Adipocyte (in vitro differentiated cells): ENCODE data around the gene DCPS.

Source experiments
- DNase-seq: peaks from one replicate; pipeline ENCODE4 v3.0.0-alpha.2; 2015; ENCODE audit warnings: low read depth
- H3K27me3 ChIP-seq: replicated peaks from 2 replicates; pipeline ENCODE4 v1.7.0; 2013; ENCODE audit warnings: mild to moderate bottlenecking, low read length, moderate library complexity; ENCODE audit not compliant: control insufficient read depth, insufficient read depth
- H3K36me3 ChIP-seq: 2 replicates; pipeline ENCODE4 v1.7.0; 2013; ENCODE audit warnings: low read length, mild to moderate bottlenecking, moderate library complexity; ENCODE audit not compliant: control insufficient read depth, insufficient read depth, severe bottlenecking
- H3K4me1 ChIP-seq: 2 replicates; pipeline ENCODE4 v1.7.0; 2013; ENCODE audit warnings: mild to moderate bottlenecking, low read length, moderate library complexity; ENCODE audit not compliant: control insufficient read depth, insufficient read depth
- H3K4me3 ChIP-seq: 2 replicates; pipeline ENCODE4 v1.7.0; 2013; ENCODE audit warnings: mild to moderate bottlenecking, low read length, moderate library complexity
- H3K9ac ChIP-seq: 2 replicates; pipeline ENCODE4 v1.7.0; 2013; ENCODE audit warnings: mild to moderate bottlenecking, low read length, moderate library complexity
- H3K9me3 ChIP-seq: 2 replicates; pipeline ENCODE4 v1.7.0; 2013; ENCODE audit warnings: mild to moderate bottlenecking, low read length, moderate library complexity; ENCODE audit not compliant: control insufficient read depth

The DCPS gene

GRCh38 chr11:126329644-126330211, 25.9 kb downstream of the DCPS start:
- Histone ChIP-seq H3K9me3 (no peaks in the 10 kb centered on the region), H3K4me1 (peaks cover 40% of the 10 kb centered on the region), H3K4me3 (no peak overlapping the region), H3K27me3 (no peaks in the 10 kb centered on the region), H3K36me3 (no peaks in the 10 kb centered on the region), H3K9ac (no peak overlapping the region)
- no peak for DNase-seq

GRCh38 chr11:126331286-126331685, 27.4 kb downstream of the DCPS start:
- Histone ChIP-seq H3K9ac (no peak overlapping the region), H3K36me3 (no peaks in the 10 kb centered on the region), H3K9me3 (no peaks in the 10 kb centered on the region), H3K4me1 (peaks cover 47% of the 10 kb centered on the region), H3K27me3 (no peaks in the 10 kb centered on the region), H3K4me3 (no peak overlapping the region)
- no peak for DNase-seq

DNA sequence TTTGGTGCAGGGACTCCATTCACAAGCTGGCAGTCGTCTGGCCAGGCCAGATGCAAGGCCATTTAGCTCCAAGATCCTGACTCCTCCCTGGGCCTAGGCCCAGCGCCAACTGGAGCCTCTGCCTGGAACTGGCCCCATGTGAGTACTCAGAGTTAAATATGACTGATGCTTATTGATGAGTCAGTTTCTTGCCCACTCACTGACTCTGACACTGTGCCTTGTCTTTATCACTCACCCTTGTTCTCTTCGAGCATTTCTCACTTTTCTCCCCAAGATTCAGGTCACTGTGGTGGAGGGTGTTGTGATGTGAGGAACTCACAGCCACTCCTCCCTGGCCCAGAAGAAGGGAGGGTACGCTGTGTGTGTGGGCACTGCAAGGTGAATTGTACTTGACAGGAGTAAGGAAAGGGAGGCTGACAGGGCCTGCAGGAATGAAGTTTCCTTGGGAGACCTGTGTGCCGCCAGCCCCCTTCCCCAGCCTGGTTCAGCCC, 28.4 kb downstream of the DCPS start:
- no peaks in the 10 kb centered on the region for H3K9me3 ChIP-seq
- H3K9ac ChIP-seq: peak overlapping the region; percentile 71
- H3K27me3 ChIP-seq: no peaks in the 10 kb centered on the region
- peak overlapping the region; percentile 18 for H3K4me3 ChIP-seq
- no peaks in the 10 kb centered on the region for H3K36me3 ChIP-seq
- H3K4me1 ChIP-seq: peaks cover 52% of the 10 kb centered on the region
- peak; percentile 80 for DNase-seq

DNA sequence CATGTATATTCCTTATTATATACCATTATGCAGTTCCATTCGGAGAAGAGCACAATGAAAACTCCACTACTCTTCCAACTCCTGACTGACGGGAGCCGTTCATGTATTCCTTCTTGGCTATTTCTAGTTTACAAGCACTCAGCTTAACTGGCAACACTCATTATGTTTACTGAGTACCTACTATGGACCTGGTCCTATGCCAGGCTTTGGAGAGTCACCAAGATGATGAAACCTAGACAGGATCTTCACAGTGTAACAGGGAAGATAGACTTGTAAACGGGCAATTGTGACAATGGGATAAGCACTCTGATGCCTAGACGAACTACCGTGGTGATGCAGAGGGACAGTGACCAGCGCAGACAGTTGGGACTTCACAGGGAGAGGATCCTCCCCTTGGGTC, 29.3 kb downstream of the DCPS start:
- Histone ChIP-seq H3K4me3 (no peak overlapping the region), H3K9ac (no peak overlapping the region), H3K9me3 (no peaks in the 10 kb centered on the region), H3K27me3 (no peaks in the 10 kb centered on the region), H3K4me1 (peaks cover 54% of the 10 kb centered on the region), H3K36me3 (no peaks in the 10 kb centered on the region)
- DNase-seq: no peak

GRCh38 chr11:126334659-126335462, 31.0 kb downstream of the DCPS start:
- Histone ChIP-seq H3K36me3 (no peaks in the 10 kb centered on the region), H3K4me3 (no peak overlapping the region), H3K4me1 (peaks cover 44% of the 10 kb centered on the region), H3K9ac (peak overlapping the region; percentile 30), H3K9me3 (no peaks in the 10 kb centered on the region), H3K27me3 (no peaks in the 10 kb centered on the region)
- DNase-seq: peak; percentile 43

- Histone ChIP-seq H3K4me1 (peaks cover 46% of the 10 kb centered on the region), H3K9me3 (no peaks in the 10 kb centered on the region), H3K36me3 (no peaks in the 10 kb centered on the region), H3K27me3 (no peaks in the 10 kb centered on the region), H3K9ac (no peak overlapping the region), H3K4me3 (no peak overlapping the region)
- DNase-seq: no peak
These were observed 31.6 kb downstream of the DCPS start for GRCh38 chr11:126335463-126335760.

GRCh38 chr11:126336138-126336541, 32.3 kb downstream of the DCPS start:
- no peak overlapping the region for H3K4me3 ChIP-seq
- no peaks in the 10 kb centered on the region for H3K9me3 ChIP-seq
- no peaks in the 10 kb centered on the region for H3K36me3 ChIP-seq
- H3K27me3 ChIP-seq: no peaks in the 10 kb centered on the region
- no peak for DNase-seq
- peaks cover 47% of the 10 kb centered on the region for H3K4me1 ChIP-seq
- H3K9ac ChIP-seq: no peak overlapping the region

GRCh38 chr11:126336671-126337101, 32.8 kb downstream of the DCPS start:
- no peaks in the 10 kb centered on the region for H3K9me3 ChIP-seq
- H3K4me1 ChIP-seq: peaks cover 48% of the 10 kb centered on the region
- H3K4me3 ChIP-seq: no peak overlapping the region
- no peak for DNase-seq
- H3K36me3 ChIP-seq: no peaks in the 10 kb centered on the region
- no peak overlapping the region for H3K9ac ChIP-seq
- no peaks in the 10 kb centered on the region for H3K27me3 ChIP-seq

- H3K9me3 ChIP-seq: no peaks in the 10 kb centered on the region
- DNase-seq: no peak
These were observed 33.2 kb downstream of the DCPS start for GRCh38 chr11:126337126-126337473.

GRCh38 chr11:126337474-126338241, 33.8 kb downstream of the DCPS start:
- no peak for DNase-seq
- peaks cover 45% of the 10 kb centered on the region for H3K4me1 ChIP-seq
- H3K9me3 ChIP-seq: no peaks in the 10 kb centered on the region

More at GRCh38 chr11:126337126-126337473, 33.2 kb downstream of the DCPS start:
- Histone ChIP-seq H3K9ac (no peak overlapping the region), H3K4me3 (no peak overlapping the region), H3K4me1 (peaks cover 48% of the 10 kb centered on the region), H3K27me3 (no peaks in the 10 kb centered on the region), H3K36me3 (no peaks in the 10 kb centered on the region)

DNA sequence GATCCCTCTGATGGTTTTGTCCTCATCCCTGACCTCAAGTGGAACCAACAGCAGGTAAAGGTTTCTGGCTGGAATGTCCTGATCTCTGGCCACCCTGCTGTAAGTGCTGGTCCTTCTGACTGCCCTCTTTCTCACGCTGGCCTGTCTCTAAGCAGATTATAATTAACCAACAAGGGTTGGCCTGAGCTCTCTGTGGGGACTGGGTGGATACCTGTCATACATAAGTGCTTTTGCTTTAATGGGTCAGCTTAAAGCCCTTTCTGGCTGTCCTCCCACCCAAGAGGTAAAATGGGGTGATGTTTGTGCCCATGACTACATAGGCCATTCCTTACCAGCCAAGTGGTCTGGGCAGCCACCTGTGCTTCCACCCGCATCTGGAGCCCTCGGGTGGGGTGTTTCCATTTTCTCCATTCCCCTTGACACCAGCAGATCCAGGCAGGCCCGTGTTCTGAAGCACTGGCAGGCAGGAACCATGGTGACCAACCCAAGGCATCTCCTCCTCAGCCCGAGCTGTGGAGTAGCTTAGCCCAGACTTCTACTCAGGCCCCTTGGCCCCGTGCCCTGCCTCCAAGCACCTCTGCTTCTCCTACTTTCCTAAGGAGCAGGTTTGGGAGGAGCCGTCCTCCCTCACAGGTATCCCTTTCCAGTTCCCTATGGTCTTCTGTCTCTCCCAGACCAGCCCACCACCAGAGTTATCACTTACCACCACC, 34.6 kb downstream of the DCPS start:
- Histone ChIP-seq H3K36me3 (peaks cover 3% of the 10 kb centered on the region), H3K4me3 (no peak overlapping the region), H3K9me3 (no peaks in the 10 kb centered on the region), H3K27me3 (no peaks in the 10 kb centered on the region), H3K9ac (no peak overlapping the region), H3K4me1 (peaks cover 38% of the 10 kb centered on the region)
- DNase-seq: no peak

More at GRCh38 chr11:126337474-126338241, 33.8 kb downstream of the DCPS start:
- Histone ChIP-seq H3K27me3 (no peaks in the 10 kb centered on the region), H3K9ac (no peak overlapping the region), H3K36me3 (no peaks in the 10 kb centered on the region), H3K4me3 (no peak overlapping the region)
